H7 (cell line): ENCODE results near the gene CLEC12A. TPM values are rescaled to one million over a fixed set of nuclear protein-coding genes. Genes with fewer than 3 reads are reported as not detected.
"Not testable (repeated sequence)": the region's sequence is repeated elsewhere in the genome, so short reads cannot be mapped to it uniquely, and the experiment has no call there.

Source experiments
- DNase-seq: peaks from one replicate; pipeline ENCODE4 v3.0.0; 2012
- H3K27me3 ChIP-seq: 2 replicates; pipeline ENCODE4 v1.6.0; 2011; ENCODE audit warnings: mild to moderate bottlenecking, low read length; ENCODE audit not compliant: control insufficient read depth, insufficient read depth
- H3K36me3 ChIP-seq: replicated peaks from 2 replicates; pipeline ENCODE4 v1.5.1; 2011; ENCODE audit warnings: low read length; ENCODE audit not compliant: control insufficient read depth, insufficient read depth
- H3K4me3 ChIP-seq: 2 replicates; pipeline ENCODE4 v1.5.1; 2011; ENCODE audit warnings: low read depth, mild to moderate bottlenecking, control low read depth, low read length, moderate library complexity; ENCODE audit not compliant: insufficient read depth
- total RNA-seq: library from RNA; depleted of rRNA; stranded (reverse); fragments of >200 nt; shearing (Covaris generic); gene quantifications from 2 replicates; pipeline ENCODE4 v1.2.3, GENCODE V29; 2014

The CLEC12A gene
- total RNA-seq, 1 experiment from 2014 or later: not detected

- H3K4me3 ChIP-seq: no peak overlapping the region
- no peaks in the 10 kb centered on the region for H3K36me3 ChIP-seq
Measured at GRCh38 chr12:9992296-9992695, 21.1 kb downstream of the CLEC12A start.

GRCh38 chr12:9999016-9999415, 27.8 kb downstream of the CLEC12A start, which contains the start of gene CLEC1B:
Gene CLEC1B, minus strand, starts transcription at chr12:9999121. Its CDS starts 21 bp downstream, at chr12:9999100.
- no peak within 1 kb of the TSS for H3K4me3 ChIP-seq

More at GRCh38 chr12:9992296-9992695, 21.1 kb downstream of the CLEC12A start:
- DNase-seq: no peak
- no peaks in the 10 kb centered on the region for H3K27me3 ChIP-seq

DNA sequence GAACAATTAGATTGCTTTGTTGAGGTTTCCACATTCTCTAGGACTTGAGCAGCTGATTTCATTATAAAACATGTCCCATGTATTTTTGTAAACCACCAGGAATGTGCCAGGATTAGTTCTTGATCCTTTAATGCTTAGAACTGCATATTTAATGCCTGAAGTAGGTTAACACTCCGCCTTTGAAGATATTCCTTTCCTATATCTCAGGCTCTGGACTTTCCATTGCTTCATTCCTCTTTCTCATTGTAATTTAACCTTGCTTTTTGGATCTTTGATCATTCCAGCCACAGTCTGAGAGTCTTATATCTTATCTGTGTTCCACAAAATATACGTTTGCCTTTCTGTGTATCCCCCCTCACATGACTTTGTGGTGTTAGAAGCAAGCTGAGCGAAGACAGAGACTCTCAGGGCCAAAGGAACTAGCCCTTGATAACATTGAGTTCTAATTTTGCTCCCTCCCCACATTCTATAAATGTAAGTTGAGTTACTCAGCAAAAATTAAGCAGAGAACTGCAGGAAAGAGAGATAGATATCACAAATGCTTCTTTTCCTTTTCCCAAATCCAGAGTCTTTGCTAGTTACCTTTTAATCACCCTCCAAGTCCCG, 30.1 kb downstream of the CLEC12A start:
- DNase-seq: no peak
- Histone ChIP-seq H3K27me3 (no peaks in the 10 kb centered on the region), H3K36me3 (no peaks in the 10 kb centered on the region), H3K4me3 (no peak overlapping the region)

More at GRCh38 chr12:9999016-9999415, 27.8 kb downstream of the CLEC12A start, which contains the start of gene CLEC1B:
- DNase-seq: no peak
- H3K27me3 ChIP-seq: no peaks in the 10 kb centered on the region
- no peaks in the 10 kb centered on the region for H3K36me3 ChIP-seq

DNA sequence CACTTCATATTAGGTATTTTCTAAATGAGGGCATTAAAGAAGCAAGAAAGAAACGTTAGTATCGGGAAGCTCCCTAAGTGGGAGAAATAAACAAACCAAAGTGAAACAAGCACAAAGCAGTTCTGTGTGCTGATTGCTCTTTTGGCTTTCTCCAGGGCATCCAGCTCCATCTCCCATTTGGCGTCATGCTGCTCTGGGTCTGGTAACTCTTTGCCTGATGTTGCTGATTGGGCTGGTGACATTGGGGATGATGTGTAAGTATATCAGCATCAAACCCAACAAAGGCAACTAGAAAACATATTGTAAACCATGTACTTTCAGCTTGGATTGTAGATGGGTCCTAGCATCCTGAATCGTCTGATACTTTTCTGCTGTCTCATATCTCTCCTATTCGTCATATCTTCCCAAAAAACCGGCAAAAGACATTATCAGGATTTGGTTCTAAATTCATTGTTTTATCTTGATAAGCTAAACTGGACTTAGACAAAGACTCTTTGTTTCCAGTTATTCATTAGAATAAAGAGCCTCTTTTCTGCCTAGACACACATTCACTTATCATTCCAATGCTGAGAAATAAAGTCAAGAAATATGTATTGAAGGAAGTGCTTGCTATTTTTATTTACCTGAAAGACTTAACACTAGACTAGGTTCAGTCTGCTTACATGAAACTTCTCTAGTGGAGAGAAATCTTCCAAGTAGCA, 41.6 kb downstream of the CLEC12A start:
- Histone ChIP-seq H3K4me3 (no peak overlapping the region), H3K27me3 (no peaks in the 10 kb centered on the region), H3K36me3 (no peaks in the 10 kb centered on the region)
- no peak for DNase-seq

DNA sequence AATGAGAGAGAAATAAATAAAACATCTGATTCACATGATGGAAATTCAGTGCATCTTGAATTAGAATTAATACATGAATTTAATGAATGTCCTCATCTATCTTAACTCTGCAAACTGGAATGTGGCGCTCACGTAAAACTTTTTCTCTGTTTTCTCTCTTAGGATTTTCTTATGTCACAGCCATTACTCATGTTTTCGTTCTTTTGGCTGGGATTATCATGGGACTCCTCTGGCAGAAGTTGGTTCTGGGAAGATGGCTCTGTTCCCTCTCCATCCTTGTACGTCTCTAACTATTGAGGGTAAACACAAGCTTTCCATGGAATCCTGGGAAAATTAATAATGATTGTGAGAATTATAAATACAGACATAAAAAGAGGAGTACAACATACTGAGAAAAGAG, 44.2 kb downstream of the CLEC12A start:
- no peak overlapping the region for H3K4me3 ChIP-seq
- DNase-seq: no peak
- no peaks in the 10 kb centered on the region for H3K27me3 ChIP-seq
- no peaks in the 10 kb centered on the region for H3K36me3 ChIP-seq

DNA sequence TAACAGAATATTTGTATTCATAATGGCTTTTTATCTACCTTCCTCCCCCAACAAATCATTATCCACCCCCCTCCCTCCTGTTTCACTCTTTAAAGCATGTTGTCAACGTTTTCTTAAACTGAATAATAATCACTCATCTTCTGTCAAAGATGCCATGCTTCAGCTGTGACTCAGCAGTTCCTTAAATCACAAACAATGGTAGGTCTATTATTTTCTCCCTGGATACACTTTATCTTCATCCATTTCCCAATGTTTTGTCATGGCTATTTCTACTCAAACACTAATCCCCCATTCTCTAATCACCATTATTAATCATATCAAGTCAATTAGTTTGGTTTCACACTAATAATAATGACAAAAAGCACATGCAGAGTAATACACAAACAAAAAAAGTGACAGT, 45.7 kb downstream of the CLEC12A start:
- Histone ChIP-seq H3K4me3 (no peak overlapping the region), H3K36me3 (no peaks in the 10 kb centered on the region), H3K27me3 (no peaks in the 10 kb centered on the region)
- no peak for DNase-seq

- H3K36me3 ChIP-seq: no peaks in the 10 kb centered on the region
- H3K27me3 ChIP-seq: no peaks in the 10 kb centered on the region
- no peak overlapping the region for H3K4me3 ChIP-seq
- no peak for DNase-seq
Measured at GRCh38 chr12:10018386-10018785, 47.2 kb downstream of the CLEC12A start.

DNA sequence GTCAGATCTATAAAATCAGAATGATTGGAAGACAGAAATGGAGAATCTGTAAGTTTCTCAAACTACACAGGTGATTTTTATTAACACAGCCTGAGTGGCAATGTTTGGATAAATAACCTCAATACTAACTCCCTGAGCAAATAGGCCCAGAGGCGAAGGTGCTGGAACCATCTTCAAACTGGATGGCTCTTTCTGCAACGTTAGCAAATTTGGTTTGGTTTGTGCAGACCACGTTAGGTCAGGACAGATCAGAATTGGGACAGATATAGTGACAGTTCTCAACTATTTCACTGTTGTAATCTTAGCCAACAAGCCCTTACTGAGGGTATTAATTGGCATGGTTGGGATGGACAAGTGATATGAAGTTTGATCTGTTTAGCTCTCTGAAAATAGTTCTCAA, 50.1 kb downstream of the CLEC12A start:
- Histone ChIP-seq H3K36me3 (no peaks in the 10 kb centered on the region), H3K4me3 (no peak overlapping the region), H3K27me3 (no peaks in the 10 kb centered on the region)
- DNase-seq: no peak

GRCh38 chr12:10025236-10025635, 54.0 kb downstream of the CLEC12A start:
- Histone ChIP-seq H3K4me3 (no peak overlapping the region), H3K36me3 (no peaks in the 10 kb centered on the region)

GRCh38 chr12:10026666-10027065, 55.5 kb downstream of the CLEC12A start:
- H3K27me3 ChIP-seq: not testable (repeated sequence)

More at GRCh38 chr12:10025236-10025635, 54.0 kb downstream of the CLEC12A start:
- DNase-seq: no peak
- no peaks in the 10 kb centered on the region for H3K27me3 ChIP-seq

DNA sequence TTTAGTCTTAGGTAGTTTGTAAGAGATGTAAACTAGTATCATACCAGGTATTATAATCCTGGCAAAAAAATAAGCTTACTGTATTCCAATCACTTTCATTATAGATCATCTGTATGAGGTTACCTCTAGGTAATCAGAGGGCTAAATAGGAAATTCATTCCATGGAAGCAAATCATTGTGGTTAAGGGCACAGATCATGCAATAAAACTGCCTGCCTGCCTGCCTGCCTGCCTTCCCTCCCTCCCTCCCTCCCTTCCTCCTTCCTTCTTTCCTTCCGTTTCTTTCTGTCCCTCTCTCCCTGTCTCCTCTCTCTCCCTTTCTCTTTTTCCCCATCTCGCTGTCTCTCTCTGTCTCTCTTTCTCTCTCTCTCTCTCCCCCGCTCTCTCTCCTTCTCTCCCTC, 56.1 kb downstream of the CLEC12A start:
- Histone ChIP-seq H3K4me3 (no peak overlapping the region), H3K36me3 (no peaks in the 10 kb centered on the region), H3K27me3 (no peaks in the 10 kb centered on the region)
- DNase-seq: no peak

More at GRCh38 chr12:10026666-10027065, 55.5 kb downstream of the CLEC12A start:
- H3K36me3 ChIP-seq, DNase-seq, H3K4me3 ChIP-seq: not testable (repeated sequence)

GRCh38 chr12:10027721-10028120, 56.5 kb downstream of the CLEC12A start:
- Histone ChIP-seq H3K27me3 (no peaks in the 10 kb centered on the region), H3K4me3 (no peak overlapping the region), H3K36me3 (no peaks in the 10 kb centered on the region)
- DNase-seq: no peak

DNA sequence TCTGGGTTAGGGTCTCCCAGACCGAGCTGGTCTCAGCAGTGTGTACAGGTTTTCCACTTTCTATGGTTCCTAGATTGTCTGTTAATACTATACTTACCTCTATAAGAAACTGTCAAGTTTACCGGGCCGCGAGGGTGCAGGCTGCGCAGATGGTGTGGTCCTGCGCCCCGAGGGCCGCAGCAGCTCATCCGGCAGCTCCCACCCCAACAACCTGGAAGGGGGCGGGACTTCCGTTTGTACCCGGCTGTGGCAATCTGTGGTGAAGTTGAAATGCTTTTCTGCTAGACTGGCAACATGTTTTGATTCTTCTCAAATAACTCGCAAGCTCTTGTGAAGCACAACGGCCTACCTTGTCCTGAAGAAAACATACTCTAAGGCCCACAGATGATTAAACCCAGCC, 59.2 kb downstream of the CLEC12A start, which contains the start of gene CLEC9A:
Gene CLEC9A, plus strand, starts transcription at position 237 of the 400 bp plus-strand sequence. CDS start 22,006 bp downstream, outside the sequence.
- DNase-seq: no peak
- Histone ChIP-seq H3K27me3 (no peaks in the 10 kb centered on the region), H3K4me3 (no peak within 1 kb of the TSS), H3K36me3 (no peaks in the 10 kb centered on the region)

DNA sequence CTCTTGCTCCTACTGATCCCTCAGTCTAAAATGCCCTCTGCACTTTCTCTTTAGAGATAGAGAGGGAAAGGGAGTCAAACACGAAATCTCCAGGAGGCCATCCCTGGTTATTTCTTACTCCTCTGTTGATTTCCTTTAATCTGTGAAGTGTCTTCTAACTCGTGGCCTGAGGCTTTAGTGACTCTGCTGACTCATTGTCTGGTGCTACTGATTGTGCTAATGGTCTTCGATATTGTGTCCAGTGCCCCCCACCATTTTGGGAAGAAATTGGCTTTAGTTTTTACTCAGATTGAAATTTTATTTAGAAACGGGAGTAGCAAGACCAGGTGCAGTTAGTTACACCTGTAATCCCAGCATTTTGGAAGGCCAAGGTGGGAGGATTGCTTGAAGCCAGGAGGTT, 60.1 kb downstream of the CLEC12A start:
- H3K27me3 ChIP-seq: no peaks in the 10 kb centered on the region
- DNase-seq: no peak
- H3K4me3 ChIP-seq: no peak overlapping the region
- no peaks in the 10 kb centered on the region for H3K36me3 ChIP-seq

DNA sequence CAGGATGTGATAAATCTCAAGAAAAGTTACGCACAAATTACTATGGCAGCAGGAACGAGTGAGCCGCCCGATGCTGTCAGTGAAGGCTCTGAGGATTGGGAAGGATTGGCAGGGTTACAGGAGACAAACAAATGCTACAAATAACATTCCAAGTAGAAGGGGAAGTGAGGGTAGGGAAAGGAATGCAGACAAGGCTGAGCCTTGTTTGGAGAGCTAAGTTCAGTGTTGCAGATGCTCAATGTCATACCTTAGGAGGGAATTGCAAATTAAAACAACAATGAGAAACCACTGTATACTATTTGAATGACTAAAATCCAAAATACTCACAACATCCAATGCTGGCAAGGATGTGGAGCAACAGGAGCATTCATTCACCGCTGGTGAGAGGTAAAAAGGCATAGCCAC, 60.6 kb downstream of the CLEC12A start:
- Histone ChIP-seq H3K4me3 (no peak overlapping the region), H3K27me3 (no peaks in the 10 kb centered on the region), H3K36me3 (no peaks in the 10 kb centered on the region)
- peak; percentile 26 for DNase-seq
